Activated T-cell treated with anti-CD3 and anti-CD28 coated beads, Interleukin-2, amount 50 U/mL, for 72 hours (primary cell): ENCODE results near the gene TM2D1. TPM values are rescaled to one million over a fixed set of nuclear protein-coding genes. Genes with fewer than 3 reads are reported as not detected.
A peak's percentile ranks its signal among the peaks of the same experiment; 100 is the strongest.
"Not testable (repeated sequence)": the region's sequence is repeated elsewhere in the genome, so short reads cannot be mapped to it uniquely, and the experiment has no call there.

ENCODE experiments used
- ATAC-seq, 2 donors: fragments of 150-1000 bp; cut with Tn5 transposase; replicated peaks in 1 of 2; 2 replicates each; pipeline ENCODE4 v1.10.0; 2021; ENCODE audit warnings: moderate library complexity in 2 of 2, mild to moderate bottlenecking in 1 of 2
- DNase-seq, 2 donors: peaks; one replicate each; pipeline ENCODE4 v3.0.0; 2021 to 2022; ENCODE audit warnings: mixed read lengths in 1 of 2
- H3K27ac Mint-ChIP-seq: one replicate; pipeline ENCODE4 v1.8.0; 2022; ENCODE audit warnings: mild to moderate bottlenecking, moderate library complexity, mixed read lengths
- H3K27me3 Mint-ChIP-seq: one replicate; pipeline ENCODE4 v1.8.0; 2022; ENCODE audit warnings: low read depth, mixed read lengths
- H3K36me3 Mint-ChIP-seq, 2 donors: one replicate each; pipeline ENCODE4 v1.8.0; 2022; ENCODE audit warnings: mixed read lengths in 2 of 2, mild to moderate bottlenecking in 1 of 2; ENCODE audit not compliant: insufficient read depth in 2 of 2
- H3K4me1 Mint-ChIP-seq: one replicate; pipeline ENCODE4 v1.8.0; 2022; ENCODE audit warnings: low read depth, mixed read lengths
- H3K4me3 Mint-ChIP-seq, 2 donors: one replicate each; pipeline ENCODE4 v1.8.0; 2022; ENCODE audit warnings: mild to moderate bottlenecking in 2 of 2, mixed read lengths in 2 of 2, moderate library complexity in 2 of 2
- H3K9me3 Mint-ChIP-seq, 2 donors: one replicate each; pipeline ENCODE4 v1.8.0; 2022; ENCODE audit warnings: mixed read lengths in 2 of 2
- total RNA-seq, 2 donors: library from RNA; stranded (reverse); gene quantifications; one replicate each; pipeline ENCODE4 v1.2.3, GENCODE V29; 2022

TM2D1 gene
- total RNA-seq, 2 donors from 2014 or later: 28.7 to 35.3 TPM

- H3K4me3 Mint-ChIP-seq: no peak overlapping the region
- H3K36me3 Mint-ChIP-seq: peaks cover 0 to 9% of the 10 kb centered on the region in 2 donors
- DNase-seq (no peak), ATAC-seq (no peak)
- H3K9me3 Mint-ChIP-seq: no peaks in the 10 kb centered on the region
- H3K4me1 Mint-ChIP-seq: peaks cover 2% of the 10 kb centered on the region
- H3K27me3 Mint-ChIP-seq: no peaks in the 10 kb centered on the region
- H3K27ac Mint-ChIP-seq: no peak overlapping the region
Measured at GRCh38 chr1:61708953-61709907, 15.7 kb downstream of the TM2D1 start.

GRCh38 chr1:61699911-61700851 is 24.8 kb downstream of the TM2D1 start:
- H3K36me3 Mint-ChIP-seq: peaks cover 10 to 20% of the 10 kb centered on the region in 2 donors
- no peak for DNase-seq

GRCh38 chr1:61692155-61692800 is 32.7 kb downstream of the TM2D1 start:
- peaks cover 2 to 10% of the 10 kb centered on the region in 2 donors for H3K36me3 Mint-ChIP-seq
- no peaks in the 10 kb centered on the region for H3K4me1 Mint-ChIP-seq
- H3K9me3 Mint-ChIP-seq: no peaks in the 10 kb centered on the region
- H3K4me3 Mint-ChIP-seq: no peak overlapping the region
- ATAC-seq (no peak), DNase-seq (no peak)
- peak overlapping the region; percentile 69 for H3K27ac Mint-ChIP-seq
- no peaks in the 10 kb centered on the region for H3K27me3 Mint-ChIP-seq

More at GRCh38 chr1:61699911-61700851, 24.8 kb downstream of the TM2D1 start:
- ATAC-seq: no peak
- no peak overlapping the region for H3K4me3 Mint-ChIP-seq
- no peaks in the 10 kb centered on the region for H3K27me3 Mint-ChIP-seq
- peaks cover 5% of the 10 kb centered on the region for H3K4me1 Mint-ChIP-seq
- H3K9me3 Mint-ChIP-seq: no peaks in the 10 kb centered on the region
- peak overlapping the region; percentile 82 for H3K27ac Mint-ChIP-seq

GRCh38 chr1:61687901-61688300 is 37.0 kb downstream of the TM2D1 start:
- Mint-ChIP-seq H3K36me3 (peaks cover 2 to 6% of the 10 kb centered on the region in 2 donors), H3K4me3 (no peak overlapping the region)
- no peak for ATAC-seq

GRCh38 chr1:61682891-61683290 is 42.0 kb downstream of the TM2D1 start:
- Mint-ChIP-seq H3K9me3 (no peaks in the 10 kb centered on the region), H3K4me1 (no peaks in the 10 kb centered on the region), H3K27me3 (no peaks in the 10 kb centered on the region), H3K4me3 (no peak overlapping the region), H3K36me3 (peaks cover 0 to 4% of the 10 kb centered on the region in 2 donors), H3K27ac (no peak overlapping the region)
- no peak for DNase-seq
- no peak for ATAC-seq

More at GRCh38 chr1:61687901-61688300, 37.0 kb downstream of the TM2D1 start:
- Mint-ChIP-seq H3K4me1 (no peaks in the 10 kb centered on the region), H3K27me3 (no peaks in the 10 kb centered on the region), H3K9me3 (no peaks in the 10 kb centered on the region), H3K27ac (peak overlapping the region; percentile 46)
- no peak for DNase-seq

GRCh38 chr1:61680500-61680899 is 44.4 kb downstream of the TM2D1 start:
- no peak for DNase-seq
- H3K9me3 Mint-ChIP-seq: no peaks in the 10 kb centered on the region
- no peaks in the 10 kb centered on the region for H3K27me3 Mint-ChIP-seq
- H3K4me3 Mint-ChIP-seq: no peak overlapping the region
- H3K4me1 Mint-ChIP-seq: no peaks in the 10 kb centered on the region
- no peak overlapping the region for H3K27ac Mint-ChIP-seq
- H3K36me3 Mint-ChIP-seq: peaks cover 0 to 2% of the 10 kb centered on the region in 2 donors
- no peak for ATAC-seq

GRCh38 chr1:61676881-61677280 is 48.1 kb downstream of the TM2D1 start:
- H3K4me3 Mint-ChIP-seq, H3K27me3 Mint-ChIP-seq: not testable (repeated sequence)

GRCh38 chr1:61674221-61674620 is 50.7 kb downstream of the TM2D1 start:
- peak overlapping the region; percentile 69 for H3K27ac Mint-ChIP-seq
- DNase-seq (no peak), ATAC-seq (no peak)
- no peaks in the 10 kb centered on the region for H3K27me3 Mint-ChIP-seq
- no peak overlapping the region for H3K4me3 Mint-ChIP-seq
- H3K9me3 Mint-ChIP-seq: no peaks in the 10 kb centered on the region
- H3K4me1 Mint-ChIP-seq: no peaks in the 10 kb centered on the region
- H3K36me3 Mint-ChIP-seq: no peaks in the 10 kb centered on the region

More at GRCh38 chr1:61676881-61677280, 48.1 kb downstream of the TM2D1 start:
- H3K27ac Mint-ChIP-seq, H3K9me3 Mint-ChIP-seq, H3K36me3 Mint-ChIP-seq, DNase-seq, ATAC-seq, H3K4me1 Mint-ChIP-seq: not testable (repeated sequence)

- no peaks in the 10 kb centered on the region for H3K27me3 Mint-ChIP-seq
- no peak for ATAC-seq
Measured at GRCh38 chr1:61672376-61672775, 52.6 kb downstream of the TM2D1 start.

GRCh38 chr1:61670445-61670844 is 54.5 kb downstream of the TM2D1 start:
- Mint-ChIP-seq H3K27ac (no peak overlapping the region), H3K4me3 (no peak overlapping the region), H3K4me1 (no peaks in the 10 kb centered on the region), H3K36me3 (no peaks in the 10 kb centered on the region), H3K9me3 (no peaks in the 10 kb centered on the region), H3K27me3 (no peaks in the 10 kb centered on the region)
- ATAC-seq: no peak
- no peak for DNase-seq

More at GRCh38 chr1:61672376-61672775, 52.6 kb downstream of the TM2D1 start:
- no peaks in the 10 kb centered on the region for H3K4me1 Mint-ChIP-seq
- H3K27ac Mint-ChIP-seq: no peak overlapping the region
- DNase-seq: no peak
- H3K4me3 Mint-ChIP-seq: no peak overlapping the region
- H3K36me3 Mint-ChIP-seq: no peaks in the 10 kb centered on the region
- H3K9me3 Mint-ChIP-seq: no peaks in the 10 kb centered on the region

GRCh38 chr1:61670016-61670415 is 54.9 kb downstream of the TM2D1 start:
- no peak for DNase-seq
- ATAC-seq: no peak
- H3K4me3 Mint-ChIP-seq: no peak overlapping the region
- no peak overlapping the region for H3K27ac Mint-ChIP-seq
- no peaks in the 10 kb centered on the region for H3K4me1 Mint-ChIP-seq
- H3K27me3 Mint-ChIP-seq: no peaks in the 10 kb centered on the region
- H3K9me3 Mint-ChIP-seq: no peaks in the 10 kb centered on the region
- no peaks in the 10 kb centered on the region for H3K36me3 Mint-ChIP-seq

GRCh38 chr1:61659061-61659460 is 65.9 kb downstream of the TM2D1 start:
- no peak overlapping the region for H3K27ac Mint-ChIP-seq
- no peaks in the 10 kb centered on the region for H3K36me3 Mint-ChIP-seq
- ATAC-seq: no peak
- no peaks in the 10 kb centered on the region for H3K4me1 Mint-ChIP-seq
- no peak for DNase-seq
- H3K4me3 Mint-ChIP-seq: no peak overlapping the region
- no peaks in the 10 kb centered on the region for H3K27me3 Mint-ChIP-seq
- no peaks in the 10 kb centered on the region for H3K9me3 Mint-ChIP-seq
